Sigmoid colon (tissue), 7 donors: ENCODE measurements around the gene GOLGA6L7. TPM values are rescaled to one million over a fixed set of nuclear protein-coding genes. Genes with fewer than 3 reads are reported as not detected.
"Not testable (repeated sequence)": the region's sequence is repeated elsewhere in the genome, so short reads cannot be mapped to it uniquely, and the experiment has no call there.

ENCODE experiments used
- DNase-seq: peaks from one replicate; pipeline ENCODE4 v3.0.0-alpha.2; 2019
- H3K27ac ChIP-seq, 4 donors: fragments of 200-600 bp; sonication (generic); one replicate each; pipeline ENCODE4 v1.5.1; 2016 to 2019; ENCODE audit warnings: mild to moderate bottlenecking in 1 of 4
- H3K27me3 ChIP-seq, 3 donors: fragments of 200-600 bp; sonication (generic); one replicate each; pipeline ENCODE4 v1.5.1; 2019; ENCODE audit warnings: mild to moderate bottlenecking in 1 of 3
- H3K36me3 ChIP-seq, 4 donors: fragments of 200-600 bp; sonication (generic); one replicate each; pipeline ENCODE4 v1.5.1; 2016 to 2019
- H3K4me1 ChIP-seq, 4 donors: fragments of 200-600 bp; sonication (generic); one replicate each; pipeline ENCODE4 v1.5.1; 2017 to 2019
- H3K4me3 ChIP-seq, 4 donors: fragments of 200-600 bp; sonication (generic); one replicate each; pipeline ENCODE4 v1.5.1; 2017 to 2019; ENCODE audit warnings: mild to moderate bottlenecking in 2 of 4, moderate library complexity in 1 of 4
- H3K9me3 ChIP-seq, 4 donors: fragments of 200-600 bp in 3 of 4; sonication (generic) in 3 of 4; one replicate each; pipeline versions ENCODE4 v1.5.1 to v1.6.1; 2013 to 2019
- CTCF ChIP-seq, 4 experiments: fragments of 450-650 bp in 3 of 4; fragments of 200-600 bp in 1 of 4; IDR thresholded peaks; one replicate each; pipeline ENCODE4 v1.5.1; 2016 to 2019; ENCODE audit warnings: antibody characterized with exemption in 4 of 4, mild to moderate bottlenecking in 3 of 4, moderate library complexity in 2 of 4
- EP300 ChIP-seq, 4 donors: sonication (generic); formaldehyde crosslinking; IDR thresholded peaks; one replicate each; pipeline ENCODE4 v1.6.1; 2017; ENCODE audit warnings: antibody characterized with exemption in 4 of 4
- POLR2A ChIP-seq, 2 donors: fragments of 450-650 bp; IDR thresholded peaks; one replicate each; pipeline ENCODE4 v1.6.1; 2016; ENCODE audit warnings: antibody characterized with exemption in 2 of 2, mild to moderate bottlenecking in 2 of 2, moderate library complexity in 2 of 2
- POLR2AphosphoS5 ChIP-seq, 4 donors: sonication (generic); formaldehyde crosslinking; IDR thresholded peaks; one replicate each; pipeline ENCODE4 v1.6.1; 2017; ENCODE audit warnings: antibody characterized with exemption in 4 of 4
- WGBS, 2 donors: extraction: QIAGEN DNeasy Blood & Tissue Kit; methylation state at CpG; one replicate each; pipeline ENCODE4 v1.1.7; 2013; 5-methylcytosine and 5-hydroxymethylcytosine counted together
- intact Hi-C: fragments of 100-400 bp; cut with DNase I; formaldehyde crosslinking; loops from one replicate; pipeline ENCODE4 v1.15.1; 2023
- polyA plus RNA-seq, 3 donors: library from polyadenylated mRNA; stranded (reverse); fragments of 200-250 nt; gene quantifications; one replicate each; pipeline ENCODE4 v1.2.3, GENCODE V29; 2013
- total RNA-seq, 4 donors: library from RNA; depleted of rRNA; stranded (reverse); fragments of >200 nt; gene quantifications; one replicate each; pipeline ENCODE4 v1.1.0, GENCODE V29; 2016
- donor health status: healthy with polysubstance abuse.
- donor health status: Bipolar disorder and iron deficiency.
- donor health status: healthy.

Gene GOLGA6L7
- total and polyA plus RNA-seq, 7 donors = 0.60 TPM; not detected in 6

GRCh38 chr15:28894631-28895030, 46.2 kb upstream of the GOLGA6L7 start:
- H3K27ac ChIP-seq = no peak overlapping the region
- DNase-seq = peak; percentile 40
- H3K27me3 ChIP-seq = no peaks in the 10 kb centered on the region
- no peaks in the 10 kb centered on the region for H3K36me3 ChIP-seq
- TF ChIP-seq POLR2AphosphoS5 (IDR thresholded peaks at IDR 0.05) (no peak), EP300 (IDR thresholded peaks at IDR 0.05) (no peak), CTCF (IDR thresholded peaks at IDR 0.05) (no peak), POLR2A (IDR thresholded peaks at IDR 0.05) (no peak)
- no peaks in the 10 kb centered on the region for H3K9me3 ChIP-seq
- intact Hi-C loops = no loop called here
- WGBS, 2 donors = 84 to 92% methylated on average over 13 of the region's 13 CpGs
- H3K4me3 ChIP-seq = no peak overlapping the region
- H3K4me1 ChIP-seq = no peaks in the 10 kb centered on the region

GRCh38 chr15:28892789-28893610, 44.6 kb upstream of the GOLGA6L7 start:
- no peaks in the 10 kb centered on the region for H3K9me3 ChIP-seq
- no peak overlapping the region for H3K4me3 ChIP-seq
- H3K27ac ChIP-seq = no peak overlapping the region
- no peaks in the 10 kb centered on the region for H3K4me1 ChIP-seq
- WGBS, 2 donors = 58 to 59% methylated on average over 12 of the region's 12 CpGs
- no peaks in the 10 kb centered on the region for H3K36me3 ChIP-seq
- DNase-seq = no peak
- intact Hi-C loops = no loop called here
- TF ChIP-seq EP300 (IDR thresholded peaks at IDR 0.05) (no peak), POLR2A (IDR thresholded peaks at IDR 0.05) (no peak), POLR2AphosphoS5 (IDR thresholded peaks at IDR 0.05) (no peak), CTCF (IDR thresholded peaks at IDR 0.05) (no peak)
- H3K27me3 ChIP-seq = no peaks in the 10 kb centered on the region

GRCh38 chr15:28891588-28891987, 43.1 kb upstream of the GOLGA6L7 start:
- Histone ChIP-seq H3K9me3 (no peaks in the 10 kb centered on the region), H3K4me1 (peaks cover 0 to 4% (median 3%) of the 10 kb centered on the region in 4 donors), H3K27me3 (peaks cover 2 to 13% (median 11%) of the 10 kb centered on the region in 3 donors), H3K36me3 (no peaks in the 10 kb centered on the region), H3K27ac (no peak overlapping the region), H3K4me3 (no peak overlapping the region)
- no peak for DNase-seq
- WGBS, 2 donors = 86 to 92% methylated on average over 6 of the region's 6 CpGs
- intact Hi-C loops = no loop called here
- TF ChIP-seq POLR2A (IDR thresholded peaks at IDR 0.05) (no peak), CTCF (IDR thresholded peaks at IDR 0.05) (no peak), POLR2AphosphoS5 (IDR thresholded peaks at IDR 0.05) (no peak), EP300 (IDR thresholded peaks at IDR 0.05) (no peak)

- Histone ChIP-seq H3K36me3 (no peaks in the 10 kb centered on the region), H3K4me1 (peaks cover 0 to 10% (median 8%) of the 10 kb centered on the region in 4 donors), H3K4me3 (no peak overlapping the region), H3K27me3 (peaks cover 9 to 20% (median 18%) of the 10 kb centered on the region in 3 donors), H3K9me3 (no peaks in the 10 kb centered on the region), H3K27ac (no peak overlapping the region)
- WGBS, 2 donors = 73 to 78% methylated on average over 15 of the region's 15 CpGs
- no peak for DNase-seq
- intact Hi-C loops = no loop called here
- no peak for TF ChIP-seq POLR2A (IDR thresholded peaks at IDR 0.05)
- no peak for TF ChIP-seq POLR2AphosphoS5 (IDR thresholded peaks at IDR 0.05)
- TF ChIP-seq EP300 (IDR thresholded peaks at IDR 0.05) = no peak
- TF ChIP-seq CTCF (IDR thresholded peaks at IDR 0.05) = no peak
Measured at GRCh38 chr15:28890711-28891495, 42.5 kb upstream of the GOLGA6L7 start.

- Histone ChIP-seq H3K27me3 (peaks cover 14 to 25% (median 24%) of the 10 kb centered on the region in 3 donors), H3K4me1 (peaks cover 0 to 16% (median 13%) of the 10 kb centered on the region in 4 donors)
- H3K36me3 ChIP-seq, H3K4me3 ChIP-seq, H3K27ac ChIP-seq, DNase-seq, intact Hi-C loops, H3K9me3 ChIP-seq: not testable (repeated sequence)
- 78 to 85% methylated on average over 4 of the region's 4 CpGs for WGBS, 2 donors
Measured at GRCh38 chr15:28890291-28890690, 41.8 kb upstream of the GOLGA6L7 start.

GRCh38 chr15:28889871-28890270, 41.4 kb upstream of the GOLGA6L7 start:
- intact Hi-C loops, H3K36me3 ChIP-seq: not testable (repeated sequence)

More at GRCh38 chr15:28889871-28890270, 41.4 kb upstream of the GOLGA6L7 start:
- peaks cover 0 to 16% (median 14%) of the 10 kb centered on the region in 4 donors for H3K4me1 ChIP-seq
- not testable (repeated sequence) for H3K27ac ChIP-seq, H3K9me3 ChIP-seq, H3K4me3 ChIP-seq, DNase-seq
- WGBS, 2 donors = 81 to 90% methylated on average over 6 of the region's 6 CpGs
- peaks cover 18 to 29% (median 28%) of the 10 kb centered on the region in 3 donors for H3K27me3 ChIP-seq
